Keratinocyte (primary cell): ENCODE results near the gene CORO2B.

Source experiments
- EZH2 ChIP-seq: IDR thresholded peaks from one replicate; pipeline ENCODE4 v1.6.1; 2012; ENCODE audit warnings: inconsistent platforms, mild to moderate bottlenecking, low read length, moderate library complexity
- TF ChIP-seq, protein P1 (sequence below), 3 experiments: IDR thresholded peaks in 1 of 3; conservative IDR thresholded peaks in 1 of 3; optimal IDR thresholded peaks in 1 of 3; 2 replicates in 2 of 3; 3 replicates in 1 of 3; pipeline versions ENCODE3 to v1.5.1; 2011; ENCODE audit warnings: low read length in 3 of 3, mild to moderate bottlenecking in 3 of 3, moderate library complexity in 2 of 3, control low read depth in 1 of 3, inconsistent platforms in 1 of 3; ENCODE audit not compliant: insufficient read depth in 2 of 3; ENCODE audit errors: extremely low read depth in 1 of 3

DNA sequence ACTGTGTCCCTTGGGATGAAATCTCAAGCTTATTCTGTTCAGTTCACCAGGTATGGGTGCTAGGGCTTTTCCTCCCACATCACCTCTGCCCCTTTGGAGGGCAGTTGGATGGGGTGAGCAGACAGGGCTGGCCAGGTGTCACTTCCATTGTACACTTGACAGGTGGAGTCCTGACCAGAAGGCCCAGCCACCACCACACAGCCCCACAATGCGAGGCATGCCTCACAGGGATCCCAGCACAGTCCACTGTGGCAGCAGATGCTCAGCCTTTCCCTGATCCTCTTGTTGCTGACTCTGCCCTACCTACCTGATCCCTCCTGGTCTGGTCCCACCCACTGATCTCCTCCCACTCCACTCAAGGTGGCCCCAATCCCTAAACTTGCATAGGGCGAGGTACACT is 153.7 kb downstream of the CORO2B start:
- TF ChIP-seq, protein P1, sequence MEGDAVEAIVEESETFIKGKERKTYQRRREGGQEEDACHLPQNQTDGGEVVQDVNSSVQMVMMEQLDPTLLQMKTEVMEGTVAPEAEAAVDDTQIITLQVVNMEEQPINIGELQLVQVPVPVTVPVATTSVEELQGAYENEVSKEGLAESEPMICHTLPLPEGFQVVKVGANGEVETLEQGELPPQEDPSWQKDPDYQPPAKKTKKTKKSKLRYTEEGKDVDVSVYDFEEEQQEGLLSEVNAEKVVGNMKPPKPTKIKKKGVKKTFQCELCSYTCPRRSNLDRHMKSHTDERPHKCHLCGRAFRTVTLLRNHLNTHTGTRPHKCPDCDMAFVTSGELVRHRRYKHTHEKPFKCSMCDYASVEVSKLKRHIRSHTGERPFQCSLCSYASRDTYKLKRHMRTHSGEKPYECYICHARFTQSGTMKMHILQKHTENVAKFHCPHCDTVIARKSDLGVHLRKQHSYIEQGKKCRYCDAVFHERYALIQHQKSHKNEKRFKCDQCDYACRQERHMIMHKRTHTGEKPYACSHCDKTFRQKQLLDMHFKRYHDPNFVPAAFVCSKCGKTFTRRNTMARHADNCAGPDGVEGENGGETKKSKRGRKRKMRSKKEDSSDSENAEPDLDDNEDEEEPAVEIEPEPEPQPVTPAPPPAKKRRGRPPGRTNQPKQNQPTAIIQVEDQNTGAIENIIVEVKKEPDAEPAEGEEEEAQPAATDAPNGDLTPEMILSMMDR (optimal IDR thresholded peaks at IDR 0.05 in 1 of 3, IDR thresholded peaks at IDR 0.05 in 1 of 3, conservative IDR thresholded peaks at IDR 0.05 in 1 of 3; ENCODE audit: extremely low read depth in 1 of 3, insufficient read depth in 2 of 3, low read length in 3 of 3), result no peak
- TF ChIP-seq EZH2, result no peak
